Muscle layer of duodenum (tissue), 2 donors: ENCODE data around the gene EBF3.

Source experiments
- H3K27ac ChIP-seq: one replicate; pipeline ENCODE4 v1.7.0; 2013; ENCODE audit warnings: mild to moderate bottlenecking, low read length
- H3K27me3 ChIP-seq: one replicate; pipeline ENCODE4 v1.7.0; 2013; ENCODE audit warnings: low read depth, mild to moderate bottlenecking, control low read depth, low read length
- H3K36me3 ChIP-seq, 2 donors: one replicate each; pipeline ENCODE4 v1.7.0; 2013; ENCODE audit warnings: low read length in 2 of 2, control low read depth in 1 of 2, mild to moderate bottlenecking in 1 of 2; ENCODE audit not compliant: insufficient read depth in 2 of 2, control insufficient read depth in 1 of 2
- H3K4me1 ChIP-seq, 2 donors: one replicate each; pipeline ENCODE4 v1.7.0; 2013; ENCODE audit warnings: low read length in 2 of 2, mild to moderate bottlenecking in 2 of 2, control low read depth in 1 of 2, moderate library complexity in 1 of 2; ENCODE audit not compliant: insufficient read depth in 2 of 2, control insufficient read depth in 1 of 2
- H3K4me3 ChIP-seq, 2 donors: one replicate each; pipeline ENCODE4 v1.7.0; 2013; ENCODE audit warnings: low read length in 2 of 2, low read depth in 1 of 2, mild to moderate bottlenecking in 1 of 2
- H3K9me3 ChIP-seq, 2 donors: one replicate each; pipeline ENCODE4 v1.7.0; 2013; ENCODE audit warnings: low read length in 2 of 2, control low read depth in 1 of 2, mild to moderate bottlenecking in 1 of 2; ENCODE audit not compliant: control insufficient read depth in 1 of 2
- donor health status: healthy.

Gene EBF3, protein sequence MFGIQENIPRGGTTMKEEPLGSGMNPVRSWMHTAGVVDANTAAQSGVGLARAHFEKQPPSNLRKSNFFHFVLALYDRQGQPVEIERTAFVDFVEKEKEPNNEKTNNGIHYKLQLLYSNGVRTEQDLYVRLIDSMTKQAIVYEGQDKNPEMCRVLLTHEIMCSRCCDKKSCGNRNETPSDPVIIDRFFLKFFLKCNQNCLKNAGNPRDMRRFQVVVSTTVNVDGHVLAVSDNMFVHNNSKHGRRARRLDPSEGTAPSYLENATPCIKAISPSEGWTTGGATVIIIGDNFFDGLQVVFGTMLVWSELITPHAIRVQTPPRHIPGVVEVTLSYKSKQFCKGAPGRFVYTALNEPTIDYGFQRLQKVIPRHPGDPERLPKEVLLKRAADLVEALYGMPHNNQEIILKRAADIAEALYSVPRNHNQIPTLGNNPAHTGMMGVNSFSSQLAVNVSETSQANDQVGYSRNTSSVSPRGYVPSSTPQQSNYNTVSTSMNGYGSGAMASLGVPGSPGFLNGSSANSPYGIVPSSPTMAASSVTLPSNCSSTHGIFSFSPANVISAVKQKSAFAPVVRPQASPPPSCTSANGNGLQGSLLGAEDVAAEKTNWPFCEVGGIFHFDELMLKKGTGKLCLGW

GRCh38 chr10:129963641-129964501, at the start of gene EBF3:
Gene EBF3 (minus strand): TSS chr10:129964274. CDS start chr10:129963768, 506 bp downstream.
- Histone ChIP-seq H3K4me1 (peaks cover 0 to 57% of the 10 kb centered on the region in 2 donors), H3K36me3 (no peaks in the 10 kb centered on the region), H3K4me3 (peak within 1 kb of the TSS; percentile 41 to 56), H3K9me3 (no peaks in the 10 kb centered on the region), H3K27ac (no peak within 1 kb of the TSS), H3K27me3 (peaks cover 84% of the 10 kb centered on the region)

- Histone ChIP-seq H3K9me3 (no peaks in the 10 kb centered on the region), H3K27me3 (no peaks in the 10 kb centered on the region), H3K4me3 (peak overlapping the region in 1 of 2 donors; percentile 14), H3K27ac (no peak overlapping the region), H3K36me3 (no peaks in the 10 kb centered on the region), H3K4me1 (peaks cover 0 to 16% of the 10 kb centered on the region in 2 donors)
These were observed 49.5 kb upstream of the EBF3 start for GRCh38 chr10:130013335-130014262.

GRCh38 chr10:130012129-130012528, 48.1 kb upstream of the EBF3 start:
- H3K27ac ChIP-seq, result no peak overlapping the region
- H3K4me1 ChIP-seq, result peaks cover 0 to 16% of the 10 kb centered on the region in 2 donors
- H3K9me3 ChIP-seq, result no peaks in the 10 kb centered on the region
- no peak overlapping the region for H3K4me3 ChIP-seq
- H3K27me3 ChIP-seq, result no peaks in the 10 kb centered on the region
- H3K36me3 ChIP-seq, result no peaks in the 10 kb centered on the region

- H3K27ac ChIP-seq, result no peak overlapping the region
- H3K9me3 ChIP-seq, result no peaks in the 10 kb centered on the region
- H3K36me3 ChIP-seq, result no peaks in the 10 kb centered on the region
- peaks cover 0 to 16% of the 10 kb centered on the region in 2 donors for H3K4me1 ChIP-seq
- no peaks in the 10 kb centered on the region for H3K27me3 ChIP-seq
- no peak overlapping the region for H3K4me3 ChIP-seq
These were observed 46.6 kb upstream of the EBF3 start for GRCh38 chr10:130010653-130011052.

DNA sequence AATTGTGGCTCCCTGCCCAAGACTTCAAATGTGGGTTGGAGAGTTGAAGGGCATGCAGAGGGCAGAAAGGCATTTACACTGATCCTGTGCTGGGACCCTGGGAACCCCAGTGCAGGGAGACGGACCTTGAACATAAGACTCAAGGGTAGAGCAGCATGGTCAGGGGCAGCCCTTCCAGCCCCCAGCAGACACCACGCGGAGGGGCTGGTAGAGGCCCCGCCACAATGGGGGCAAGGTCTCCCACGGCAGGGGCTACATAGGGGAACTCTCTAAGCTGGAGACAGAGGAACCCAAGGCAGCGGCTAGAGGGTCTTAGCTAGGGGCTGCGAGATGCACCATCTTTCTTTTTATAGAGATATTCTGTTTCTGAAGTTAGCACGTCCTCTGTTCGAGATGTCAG, 45.2 kb upstream of the EBF3 start:
- H3K27ac ChIP-seq, result no peak overlapping the region
- H3K36me3 ChIP-seq, result no peaks in the 10 kb centered on the region
- H3K4me1 ChIP-seq, result peaks cover 0 to 16% of the 10 kb centered on the region in 2 donors
- no peak overlapping the region for H3K4me3 ChIP-seq
- no peaks in the 10 kb centered on the region for H3K9me3 ChIP-seq
- no peaks in the 10 kb centered on the region for H3K27me3 ChIP-seq

DNA sequence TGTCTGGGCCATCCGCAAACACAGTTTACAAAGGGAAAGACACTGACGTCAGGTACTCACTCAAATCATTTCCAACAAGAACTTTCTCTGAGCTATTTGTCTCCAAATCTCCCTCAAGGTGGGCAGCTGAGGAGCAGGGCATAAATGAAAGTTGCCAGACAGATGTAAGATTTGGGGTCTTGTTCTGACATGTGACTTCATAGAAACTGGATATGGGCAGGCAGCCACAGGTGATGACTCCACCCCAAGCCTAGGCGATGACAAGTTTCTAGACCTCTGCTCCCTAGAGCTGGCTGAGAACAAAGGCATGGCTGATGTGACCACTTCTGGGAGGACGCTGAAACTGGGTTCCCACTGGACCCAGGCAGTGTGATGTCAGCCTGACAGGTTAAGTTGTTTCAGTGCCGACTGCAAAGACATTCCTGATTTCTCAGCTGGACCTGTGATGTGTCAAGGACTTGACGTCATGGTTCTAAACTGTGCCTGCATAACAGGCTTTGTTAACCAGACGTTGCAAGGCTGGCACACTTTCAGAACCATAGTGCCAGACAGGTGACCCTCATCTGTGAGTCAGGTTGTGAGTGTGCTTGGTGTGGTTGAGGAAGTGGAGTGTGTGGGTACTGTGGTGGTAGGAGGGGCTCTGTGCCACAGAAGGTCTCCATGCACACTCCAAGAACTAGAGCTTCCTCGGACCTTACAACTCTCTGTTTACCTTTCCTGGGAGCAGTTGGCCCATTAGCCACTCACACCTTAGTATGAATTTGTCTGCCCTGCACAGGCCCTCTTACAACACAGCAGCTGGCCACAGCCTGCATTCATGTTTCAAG, 39.9 kb upstream of the EBF3 start:
- H3K27me3 ChIP-seq, result no peaks in the 10 kb centered on the region
- no peaks in the 10 kb centered on the region for H3K36me3 ChIP-seq
- H3K27ac ChIP-seq, result no peak overlapping the region
- H3K4me1 ChIP-seq, result no peaks in the 10 kb centered on the region
- H3K9me3 ChIP-seq, result no peaks in the 10 kb centered on the region
- no peak overlapping the region for H3K4me3 ChIP-seq

DNA sequence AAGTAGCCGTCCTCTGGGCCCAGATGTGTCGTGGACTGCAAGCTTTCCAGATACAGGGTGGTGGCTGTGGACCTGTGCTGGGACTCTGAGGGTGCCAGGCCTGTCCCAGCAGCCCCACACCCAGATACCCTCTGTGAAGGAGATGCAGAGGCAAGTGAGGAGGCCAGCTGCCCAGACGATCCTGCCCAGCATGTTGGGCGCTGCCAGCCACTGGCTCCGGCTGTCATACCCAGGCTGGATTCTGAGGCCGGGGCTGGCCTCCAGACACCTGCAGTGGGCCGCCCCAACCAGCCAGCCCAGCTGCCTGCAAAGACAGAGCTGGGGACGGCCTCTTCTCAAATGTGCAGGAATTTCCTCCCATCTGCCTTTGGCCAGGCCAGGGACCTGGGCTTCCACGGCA, 39.1 kb upstream of the EBF3 start:
- H3K27me3 ChIP-seq, result no peaks in the 10 kb centered on the region
- H3K4me3 ChIP-seq, result no peak overlapping the region
- H3K4me1 ChIP-seq, result no peaks in the 10 kb centered on the region
- no peaks in the 10 kb centered on the region for H3K9me3 ChIP-seq
- H3K27ac ChIP-seq, result no peak overlapping the region
- no peaks in the 10 kb centered on the region for H3K36me3 ChIP-seq

DNA sequence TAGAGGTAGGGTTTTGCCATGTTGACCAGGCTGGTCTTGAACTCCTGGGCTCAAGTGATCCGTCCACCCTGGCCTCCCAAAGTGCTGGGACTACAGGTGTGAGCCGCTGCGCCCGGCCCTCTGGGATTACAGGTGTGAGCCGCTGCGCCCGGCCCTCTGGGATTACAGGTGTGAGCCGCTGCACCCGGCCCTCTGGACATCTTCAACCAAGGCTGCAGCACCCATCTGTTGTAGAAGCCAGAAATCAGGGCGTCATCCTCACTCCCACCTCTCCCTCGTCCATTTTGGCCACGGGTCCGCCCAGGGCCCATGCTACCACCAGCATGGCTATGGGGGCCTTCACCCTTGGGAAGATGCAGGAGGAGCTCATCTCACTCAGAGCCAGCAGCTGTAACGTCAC, 38.5 kb upstream of the EBF3 start:
- no peaks in the 10 kb centered on the region for H3K36me3 ChIP-seq
- H3K9me3 ChIP-seq, result no peaks in the 10 kb centered on the region
- no peak overlapping the region for H3K4me3 ChIP-seq
- H3K27ac ChIP-seq, result no peak overlapping the region
- H3K27me3 ChIP-seq, result no peaks in the 10 kb centered on the region
- H3K4me1 ChIP-seq, result no peaks in the 10 kb centered on the region

DNA sequence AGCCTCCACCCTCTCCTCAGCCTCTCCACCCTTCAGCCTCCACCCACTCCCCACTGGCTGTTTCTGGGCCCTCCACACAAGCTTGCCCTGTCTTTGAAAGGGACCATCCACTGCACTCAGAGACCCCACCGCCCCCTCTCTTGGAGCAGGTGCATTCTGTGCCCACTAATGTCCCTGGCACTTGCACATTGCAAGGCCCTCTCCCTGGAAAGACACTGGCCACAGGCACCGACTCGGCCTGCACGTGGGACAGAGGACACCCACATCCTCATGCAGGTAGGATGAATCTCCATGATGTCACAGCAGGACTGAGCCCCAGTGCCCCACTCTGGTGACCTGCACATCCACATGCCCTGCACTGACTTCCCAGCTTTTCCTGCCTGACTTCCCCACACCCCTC, 36.8 kb upstream of the EBF3 start:
- no peak overlapping the region for H3K4me3 ChIP-seq
- H3K36me3 ChIP-seq, result no peaks in the 10 kb centered on the region
- H3K27me3 ChIP-seq, result no peaks in the 10 kb centered on the region
- peaks cover 0 to 7% of the 10 kb centered on the region in 2 donors for H3K9me3 ChIP-seq
- no peaks in the 10 kb centered on the region for H3K4me1 ChIP-seq
- H3K27ac ChIP-seq, result no peak overlapping the region

- H3K27ac ChIP-seq, result no peak overlapping the region
- H3K4me1 ChIP-seq, result no peaks in the 10 kb centered on the region
- peaks cover 0 to 7% of the 10 kb centered on the region in 2 donors for H3K9me3 ChIP-seq
These were observed 35.1 kb upstream of the EBF3 start for GRCh38 chr10:129999140-129999539.

More at GRCh38 chr10:129999140-129999539, 35.1 kb upstream of the EBF3 start:
- H3K36me3 ChIP-seq, result no peaks in the 10 kb centered on the region
- no peak overlapping the region for H3K4me3 ChIP-seq
- no peaks in the 10 kb centered on the region for H3K27me3 ChIP-seq
